Chondrocyte (in vitro differentiated cells): ENCODE measurements around the gene URM1. TPM values are rescaled to one million over a fixed set of nuclear protein-coding genes. Genes with fewer than 3 reads are reported as not detected.

Experiments used
- DNase-seq: peaks from one replicate; pipeline ENCODE4 v3.0.0; 2021; ENCODE audit warnings: mixed read lengths, low spot score
- H3K27ac Mint-ChIP-seq: one replicate; pipeline ENCODE4 v1.8.0; 2021; ENCODE audit warnings: mild to moderate bottlenecking, moderate library complexity, mixed read lengths; ENCODE audit not compliant: unreplicated experiment
- H3K27me3 Mint-ChIP-seq: 2 replicates; pipeline ENCODE4 v1.8.0; 2021; ENCODE audit warnings: low read depth, mixed read lengths
- H3K36me3 Mint-ChIP-seq: 2 replicates; pipeline ENCODE4 v1.8.0; 2021; ENCODE audit warnings: low read depth, mixed read lengths
- H3K4me1 Mint-ChIP-seq: 2 replicates; pipeline ENCODE4 v1.8.0; 2021; ENCODE audit warnings: low read depth, mild to moderate bottlenecking, mixed read lengths
- H3K4me3 Mint-ChIP-seq: one replicate; pipeline ENCODE4 v1.8.0; 2021; ENCODE audit warnings: mild to moderate bottlenecking, moderate library complexity, mixed read lengths; ENCODE audit not compliant: unreplicated experiment
- H3K9me3 Mint-ChIP-seq: 2 replicates; pipeline ENCODE4 v1.8.0; 2021; ENCODE audit warnings: low read depth, mixed read lengths
- total RNA-seq: library from RNA; stranded (reverse); gene quantifications from 3 replicates; pipeline ENCODE4 v1.2.1, GENCODE V29; 2021
- TF ChIP-seq, protein P1 (sequence below): fragments of 200-600 bp; sonication (generic); IDR thresholded peaks from 2 replicates; pipeline ENCODE4 v1.5.0; 2021; ENCODE audit warnings: antibody characterized with exemption, mild to moderate bottlenecking, moderate library complexity

The URM1 gene
- total RNA-seq, 1 donor from 2014 or later, result 50.5 TPM

DNA sequence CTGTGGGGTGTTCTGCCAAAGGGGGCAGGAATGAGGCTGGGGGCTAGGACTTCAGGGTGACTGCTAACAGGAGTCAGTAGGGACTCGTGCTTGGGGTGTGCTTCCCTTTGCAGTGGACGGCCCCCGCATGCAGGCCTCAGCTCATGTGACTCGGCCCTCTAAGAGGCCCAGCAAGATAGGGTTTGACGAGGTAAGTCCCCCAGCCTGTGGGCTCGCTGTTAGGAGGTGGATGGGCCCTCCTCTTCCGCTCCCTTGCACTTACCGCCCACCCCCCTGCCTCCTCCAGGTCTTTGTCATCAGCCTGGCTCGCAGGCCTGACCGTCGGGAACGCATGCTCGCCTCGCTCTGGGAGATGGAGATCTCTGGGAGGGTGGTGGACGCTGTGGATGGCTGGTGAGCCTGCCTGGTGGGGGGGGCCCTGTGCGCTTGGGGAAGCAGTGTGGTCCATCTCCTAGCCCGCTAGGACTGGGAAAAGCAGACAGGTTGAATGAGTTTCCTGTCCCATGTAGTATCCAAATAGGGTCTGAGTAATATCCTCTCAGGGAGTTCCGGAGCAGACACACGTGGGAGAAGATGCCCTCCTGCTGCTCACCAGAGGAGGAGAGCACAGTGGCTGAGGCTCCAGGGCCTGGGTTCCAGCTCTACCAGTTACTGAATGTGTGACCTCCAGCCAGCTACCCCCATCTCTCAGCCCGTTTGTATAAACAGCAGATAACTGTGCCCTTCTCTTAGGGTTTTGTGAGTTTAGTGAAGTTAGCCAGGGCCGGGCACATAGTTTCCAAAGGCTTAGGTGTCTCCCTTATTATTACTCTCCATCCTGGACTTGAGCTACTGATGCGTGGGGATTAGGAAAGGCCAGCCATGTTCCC lies 57.7 kb downstream of the URM1 start:
- TF ChIP-seq, protein P1, sequence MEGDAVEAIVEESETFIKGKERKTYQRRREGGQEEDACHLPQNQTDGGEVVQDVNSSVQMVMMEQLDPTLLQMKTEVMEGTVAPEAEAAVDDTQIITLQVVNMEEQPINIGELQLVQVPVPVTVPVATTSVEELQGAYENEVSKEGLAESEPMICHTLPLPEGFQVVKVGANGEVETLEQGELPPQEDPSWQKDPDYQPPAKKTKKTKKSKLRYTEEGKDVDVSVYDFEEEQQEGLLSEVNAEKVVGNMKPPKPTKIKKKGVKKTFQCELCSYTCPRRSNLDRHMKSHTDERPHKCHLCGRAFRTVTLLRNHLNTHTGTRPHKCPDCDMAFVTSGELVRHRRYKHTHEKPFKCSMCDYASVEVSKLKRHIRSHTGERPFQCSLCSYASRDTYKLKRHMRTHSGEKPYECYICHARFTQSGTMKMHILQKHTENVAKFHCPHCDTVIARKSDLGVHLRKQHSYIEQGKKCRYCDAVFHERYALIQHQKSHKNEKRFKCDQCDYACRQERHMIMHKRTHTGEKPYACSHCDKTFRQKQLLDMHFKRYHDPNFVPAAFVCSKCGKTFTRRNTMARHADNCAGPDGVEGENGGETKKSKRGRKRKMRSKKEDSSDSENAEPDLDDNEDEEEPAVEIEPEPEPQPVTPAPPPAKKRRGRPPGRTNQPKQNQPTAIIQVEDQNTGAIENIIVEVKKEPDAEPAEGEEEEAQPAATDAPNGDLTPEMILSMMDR, result no peak
- Mint-ChIP-seq H3K4me1 (peaks cover 3% of the 10 kb centered on the region), H3K27me3 (no peaks in the 10 kb centered on the region), H3K9me3 (no peaks in the 10 kb centered on the region), H3K27ac (no peak overlapping the region), H3K36me3 (peaks cover 17% of the 10 kb centered on the region), H3K4me3 (no peak overlapping the region)
- DNase-seq, result no peak

DNA sequence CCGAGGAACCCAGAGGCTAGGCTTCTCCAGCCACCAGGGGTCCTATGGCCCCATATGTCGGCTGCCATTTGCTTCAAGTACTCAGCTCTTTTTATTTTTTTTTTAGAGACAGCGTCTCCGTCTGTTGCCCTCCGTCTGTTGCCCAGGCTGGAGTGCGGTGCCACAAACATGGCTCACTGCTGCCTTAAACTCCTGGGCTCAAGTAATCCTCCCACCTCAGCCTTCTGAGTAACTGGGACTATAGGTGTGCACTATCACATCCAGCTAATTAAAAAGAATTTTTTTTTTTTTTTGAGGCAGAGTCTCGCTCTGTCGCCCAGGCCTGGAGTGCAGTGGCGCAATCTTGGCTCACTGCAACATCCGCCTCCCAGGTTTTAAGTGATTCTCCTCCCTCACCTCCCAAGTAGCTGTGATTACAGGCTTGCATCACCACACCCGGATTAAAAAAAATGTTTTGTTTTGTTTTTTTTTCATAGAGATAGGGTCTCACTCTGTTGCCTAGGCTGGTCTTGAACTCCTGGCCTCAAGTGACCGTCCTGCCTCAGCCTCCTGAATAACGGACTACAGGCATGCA lies 58.4 kb downstream of the URM1 start:
- TF ChIP-seq, protein P1, result no peak
- DNase-seq, result no peak
- no peaks in the 10 kb centered on the region for H3K27me3 Mint-ChIP-seq
- H3K36me3 Mint-ChIP-seq, result peaks cover 14% of the 10 kb centered on the region
- H3K9me3 Mint-ChIP-seq, result no peaks in the 10 kb centered on the region
- H3K4me3 Mint-ChIP-seq, result no peak overlapping the region
- H3K27ac Mint-ChIP-seq, result no peak overlapping the region
- peaks cover 3% of the 10 kb centered on the region for H3K4me1 Mint-ChIP-seq

DNA sequence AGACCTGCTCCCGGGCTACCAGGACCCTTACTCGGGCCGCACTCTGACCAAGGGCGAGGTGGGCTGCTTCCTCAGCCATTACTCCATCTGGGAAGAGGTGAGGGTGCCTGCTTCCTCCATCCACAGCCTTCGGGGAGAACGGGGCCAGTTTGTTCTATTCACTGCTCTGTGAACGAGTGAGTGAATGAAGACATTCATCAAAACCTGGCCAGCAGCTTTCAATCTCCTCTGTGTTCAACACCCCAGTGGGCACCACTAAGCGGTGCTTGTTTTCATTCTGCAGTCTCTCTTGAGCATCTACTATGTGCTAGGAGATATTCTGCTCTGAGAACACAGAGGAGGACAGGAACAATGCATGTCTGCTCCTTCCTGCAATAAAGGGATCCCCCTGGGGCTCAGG lies 60.0 kb downstream of the URM1 start:
- Mint-ChIP-seq H3K9me3 (no peaks in the 10 kb centered on the region), H3K27me3 (no peaks in the 10 kb centered on the region), H3K4me1 (peaks cover 3% of the 10 kb centered on the region), H3K4me3 (no peak overlapping the region), H3K27ac (no peak overlapping the region), H3K36me3 (peaks cover 14% of the 10 kb centered on the region)
- TF ChIP-seq, protein P1, result no peak
- no peak for DNase-seq

DNA sequence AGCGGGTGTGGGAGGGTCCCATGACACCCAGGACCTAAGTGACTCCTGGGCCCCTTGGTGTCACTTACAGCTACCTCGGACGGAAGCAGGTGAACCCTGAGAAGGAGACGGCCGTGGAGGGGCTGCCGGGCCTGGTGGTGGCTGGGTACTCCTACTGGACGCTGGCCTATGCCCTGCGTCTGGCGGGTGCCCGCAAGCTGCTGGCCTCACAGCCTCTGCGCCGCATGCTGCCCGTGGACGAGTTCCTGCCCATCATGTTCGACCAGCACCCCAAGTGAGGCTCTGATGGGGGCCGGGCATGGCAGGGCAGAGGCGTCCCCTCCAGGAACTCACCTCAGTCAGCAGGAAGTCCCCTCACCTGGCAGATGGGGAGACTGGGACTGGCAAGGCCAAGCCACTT lies 63.2 kb downstream of the URM1 start:
- Mint-ChIP-seq H3K4me3 (no peak overlapping the region), H3K9me3 (no peaks in the 10 kb centered on the region), H3K27ac (no peak overlapping the region), H3K4me1 (no peaks in the 10 kb centered on the region), H3K27me3 (no peaks in the 10 kb centered on the region), H3K36me3 (peaks cover 11% of the 10 kb centered on the region)
- DNase-seq, result no peak
- TF ChIP-seq, protein P1, result no peak

DNA sequence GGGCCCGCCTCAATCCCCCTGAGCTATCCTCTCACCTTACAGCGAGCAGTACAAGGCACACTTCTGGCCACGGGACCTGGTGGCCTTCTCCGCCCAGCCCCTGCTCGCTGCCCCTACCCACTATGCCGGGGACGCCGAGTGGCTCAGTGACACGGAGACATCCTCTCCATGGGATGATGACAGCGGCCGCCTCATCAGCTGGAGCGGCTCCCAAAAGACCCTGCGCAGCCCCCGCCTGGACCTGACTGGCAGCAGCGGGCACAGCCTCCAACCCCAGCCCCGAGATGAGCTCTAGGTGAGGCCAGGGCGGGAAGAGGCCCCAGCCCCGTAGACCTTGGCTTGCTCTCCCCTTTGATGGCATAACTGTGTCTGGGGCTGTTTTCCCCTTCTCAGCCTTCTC lies 64.4 kb downstream of the URM1 start:
- no peaks in the 10 kb centered on the region for H3K4me1 Mint-ChIP-seq
- no peak overlapping the region for H3K4me3 Mint-ChIP-seq
- TF ChIP-seq, protein P1, result no peak
- peaks cover 8% of the 10 kb centered on the region for H3K36me3 Mint-ChIP-seq
- no peaks in the 10 kb centered on the region for H3K27me3 Mint-ChIP-seq
- H3K27ac Mint-ChIP-seq, result no peak overlapping the region
- H3K9me3 Mint-ChIP-seq, result no peaks in the 10 kb centered on the region
- DNase-seq, result no peak
